C1 segment of cervical spinal cord (tissue), 14 donors: ENCODE results near the gene PDE4D.

Experiments
- DNase-seq, 14 donors: peaks; one replicate each; lab custom pipeline; 2025; lab: John Stamatoyannopoulos, UW

Gene PDE4D

GRCh38 chr5:59656351-59657254, 236.9 kb downstream of the PDE4D start:
- no peak for DNase-seq

- no peak for DNase-seq
These were observed 237.7 kb downstream of the PDE4D start for GRCh38 chr5:59655693-59656309.

- no peak for DNase-seq
These were observed 238.8 kb downstream of the PDE4D start for GRCh38 chr5:59654691-59655090.

GRCh38 chr5:59652449-59652848, 241.1 kb downstream of the PDE4D start:
- no peak for DNase-seq

GRCh38 chr5:59648949-59649921, 244.3 kb downstream of the PDE4D start:
- no peak for DNase-seq

- no peak for DNase-seq
These were observed 245.3 kb downstream of the PDE4D start for GRCh38 chr5:59648038-59648831.

GRCh38 chr5:59645380-59645779, 248.1 kb downstream of the PDE4D start:
- no peak for DNase-seq

GRCh38 chr5:59640411-59640810, 253.1 kb downstream of the PDE4D start:
- DNase-seq = peak in 1 of 14 donors; percentile 21

- DNase-seq = no peak
These were observed 255.5 kb downstream of the PDE4D start for GRCh38 chr5:59637884-59638580.

GRCh38 chr5:59629561-59629960, 264.0 kb downstream of the PDE4D start:
- DNase-seq = no peak

- no peak for DNase-seq
These were observed 265.3 kb downstream of the PDE4D start for GRCh38 chr5:59628062-59628828.

GRCh38 chr5:59624898-59625297, 268.6 kb downstream of the PDE4D start:
- DNase-seq = no peak

- no peak for DNase-seq
These were observed 270.7 kb downstream of the PDE4D start for GRCh38 chr5:59622848-59623247.

- DNase-seq = no peak
These were observed 272.0 kb downstream of the PDE4D start for GRCh38 chr5:59621477-59621876.

GRCh38 chr5:59620535-59621212, 272.9 kb downstream of the PDE4D start:
- no peak for DNase-seq

- no peak for DNase-seq
These were observed 274.9 kb downstream of the PDE4D start for GRCh38 chr5:59618644-59619043.

- DNase-seq = no peak
These were observed 276.2 kb downstream of the PDE4D start for GRCh38 chr5:59617186-59617771.

- no peak for DNase-seq
These were observed 277.1 kb downstream of the PDE4D start for GRCh38 chr5:59616413-59616812.

GRCh38 chr5:59615272-59615671, 278.3 kb downstream of the PDE4D start:
- no peak for DNase-seq
